ENCODE results near the gene KRTAP5-5. TPM values are rescaled to one million over a fixed set of nuclear protein-coding genes. Genes with fewer than 3 reads are reported as not detected.
"Not testable (repeated sequence)": the region's sequence is repeated elsewhere in the genome, so short reads cannot be mapped to it uniquely, and the experiment has no call there.

KRTAP5-5 gene
- polyA plus RNA-seq, 2 donors = not detected

DNA sequence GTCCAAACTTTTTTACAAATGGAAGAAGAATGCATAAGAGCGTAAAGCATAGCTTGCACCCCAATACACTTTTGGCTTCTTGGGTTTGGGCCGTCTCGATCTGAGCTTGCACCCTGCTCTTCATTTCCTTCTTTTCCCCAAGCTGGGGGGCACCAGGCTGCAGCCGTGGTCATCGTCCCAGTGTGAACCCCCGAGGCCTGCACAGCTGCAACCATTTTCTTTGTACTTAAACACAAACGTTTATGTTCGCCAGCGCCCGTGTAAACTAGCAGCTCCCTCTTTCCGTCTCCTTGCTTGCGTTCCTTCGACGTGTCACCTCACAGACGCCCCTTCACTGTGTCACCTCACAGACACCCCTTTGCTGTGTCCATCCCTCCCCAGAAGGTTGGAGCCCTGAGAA is 10.1 kb downstream of the KRTAP5-5 start:
- H3K36me3 ChIP-seq (ENCODE audit: control insufficient read depth in 2 of 2, insufficient read depth in 2 of 2, low read length in 1 of 2) = no peaks in the 10 kb centered on the region
- no peak overlapping the region for H3K4me3 ChIP-seq (ENCODE audit: low read depth in 1 of 2, low read length in 2 of 2)
- no peaks in the 10 kb centered on the region for H3K9me3 ChIP-seq (ENCODE audit: control insufficient read depth in 2 of 2, insufficient read depth in 1 of 2, low read depth in 1 of 2, low read length in 1 of 2)
- H3K4me1 ChIP-seq (ENCODE audit: control insufficient read depth in 2 of 2, insufficient read depth in 2 of 2, low read length in 1 of 2) = no peaks in the 10 kb centered on the region
- WGBS, 2 donors = 45 to 53% methylated on average over 15 of the region's 15 CpGs
- H3K27me3 ChIP-seq (ENCODE audit: control insufficient read depth in 1 of 2, insufficient read depth in 2 of 2, low read length in 2 of 2) = peaks cover 0 to 2% of the 10 kb centered on the region in 2 donors
- H3K27ac ChIP-seq (ENCODE audit: low read depth in 2 of 2, low read length in 1 of 2) = no peak overlapping the region

DNA sequence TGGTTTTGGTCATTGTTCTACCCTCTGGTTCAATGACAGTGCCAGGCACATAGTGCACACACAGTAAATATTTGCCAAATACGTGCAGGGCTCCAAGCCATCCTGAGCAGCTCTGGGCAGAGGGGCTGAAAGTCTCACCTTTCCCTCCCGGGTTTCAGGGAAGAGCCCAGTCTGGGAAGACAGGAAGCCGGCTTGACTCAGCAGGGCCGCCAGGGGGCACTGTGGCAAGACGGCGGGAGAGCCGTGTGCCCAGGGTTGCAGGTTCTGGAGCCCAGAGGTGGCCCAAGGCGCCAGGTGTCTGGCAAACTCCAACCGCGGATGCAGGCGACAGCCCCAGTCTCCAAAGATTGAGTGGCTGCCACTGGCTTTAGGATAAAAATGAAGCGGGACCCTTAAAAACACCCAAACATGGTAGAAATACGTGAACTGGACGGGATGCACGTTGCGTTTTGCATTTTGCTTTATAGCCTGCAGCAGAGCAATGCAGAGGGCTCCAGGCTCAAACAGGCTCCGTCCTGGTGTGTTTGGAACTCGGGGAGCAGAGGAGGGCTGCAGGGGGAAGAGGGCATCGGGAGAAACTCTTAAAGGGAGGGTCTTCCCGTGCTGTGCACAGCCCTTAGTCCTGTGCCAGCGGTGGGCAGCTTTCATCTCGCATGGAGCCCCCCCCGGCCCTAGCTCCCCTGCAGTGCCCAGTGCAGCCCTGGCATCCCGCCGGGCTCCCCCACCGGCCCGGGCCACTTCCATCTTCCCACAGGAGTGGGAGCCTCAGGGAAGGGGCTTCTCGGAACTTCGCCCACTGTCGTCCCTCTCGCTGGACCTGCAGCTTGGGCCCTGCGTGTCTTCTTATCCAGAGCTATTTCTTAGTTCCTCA is 10.7 kb downstream of the KRTAP5-5 start:
- H3K4me3 ChIP-seq (ENCODE audit: low read depth in 1 of 2, low read length in 2 of 2) = no peak overlapping the region
- H3K27me3 ChIP-seq (ENCODE audit: control insufficient read depth in 1 of 2, insufficient read depth in 2 of 2, low read length in 2 of 2) = peaks cover 0 to 2% of the 10 kb centered on the region in 2 donors
- no peak overlapping the region for H3K27ac ChIP-seq (ENCODE audit: low read depth in 2 of 2, low read length in 1 of 2)
- H3K9me3 ChIP-seq (ENCODE audit: control insufficient read depth in 2 of 2, insufficient read depth in 1 of 2, low read depth in 1 of 2, low read length in 1 of 2) = no peaks in the 10 kb centered on the region
- H3K36me3 ChIP-seq (ENCODE audit: control insufficient read depth in 2 of 2, insufficient read depth in 2 of 2, low read length in 1 of 2) = no peaks in the 10 kb centered on the region
- H3K4me1 ChIP-seq (ENCODE audit: control insufficient read depth in 2 of 2, insufficient read depth in 2 of 2, low read length in 1 of 2) = no peaks in the 10 kb centered on the region
- 55 to 57% methylated on average over 32 of the region's 32 CpGs for WGBS, 2 donors

DNA sequence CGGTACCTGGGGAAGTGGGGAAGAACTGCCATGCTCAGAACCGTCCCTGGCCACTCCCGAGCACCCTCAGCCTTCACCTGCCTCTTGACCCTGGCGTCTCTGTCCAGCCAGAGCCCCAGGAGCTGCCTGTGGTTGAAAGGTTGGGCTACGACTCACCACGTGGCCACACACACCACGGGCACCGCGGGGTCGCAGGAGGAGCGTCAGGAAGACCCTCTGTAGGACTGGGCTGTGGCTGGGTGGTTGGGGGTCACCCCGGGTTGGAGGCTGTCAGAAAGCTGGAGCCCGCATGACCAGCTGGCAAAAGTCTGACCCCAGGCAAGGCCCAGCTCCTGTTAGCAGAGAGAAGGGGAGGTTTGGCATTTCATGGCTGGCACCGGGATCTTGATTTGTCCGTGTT is 11.5 kb downstream of the KRTAP5-5 start:
- 82 to 84% methylated on average over 15 of the region's 15 CpGs for WGBS, 2 donors
- peaks cover 0 to 2% of the 10 kb centered on the region in 2 donors for H3K27me3 ChIP-seq (ENCODE audit: control insufficient read depth in 1 of 2, insufficient read depth in 2 of 2, low read length in 2 of 2)

DNA sequence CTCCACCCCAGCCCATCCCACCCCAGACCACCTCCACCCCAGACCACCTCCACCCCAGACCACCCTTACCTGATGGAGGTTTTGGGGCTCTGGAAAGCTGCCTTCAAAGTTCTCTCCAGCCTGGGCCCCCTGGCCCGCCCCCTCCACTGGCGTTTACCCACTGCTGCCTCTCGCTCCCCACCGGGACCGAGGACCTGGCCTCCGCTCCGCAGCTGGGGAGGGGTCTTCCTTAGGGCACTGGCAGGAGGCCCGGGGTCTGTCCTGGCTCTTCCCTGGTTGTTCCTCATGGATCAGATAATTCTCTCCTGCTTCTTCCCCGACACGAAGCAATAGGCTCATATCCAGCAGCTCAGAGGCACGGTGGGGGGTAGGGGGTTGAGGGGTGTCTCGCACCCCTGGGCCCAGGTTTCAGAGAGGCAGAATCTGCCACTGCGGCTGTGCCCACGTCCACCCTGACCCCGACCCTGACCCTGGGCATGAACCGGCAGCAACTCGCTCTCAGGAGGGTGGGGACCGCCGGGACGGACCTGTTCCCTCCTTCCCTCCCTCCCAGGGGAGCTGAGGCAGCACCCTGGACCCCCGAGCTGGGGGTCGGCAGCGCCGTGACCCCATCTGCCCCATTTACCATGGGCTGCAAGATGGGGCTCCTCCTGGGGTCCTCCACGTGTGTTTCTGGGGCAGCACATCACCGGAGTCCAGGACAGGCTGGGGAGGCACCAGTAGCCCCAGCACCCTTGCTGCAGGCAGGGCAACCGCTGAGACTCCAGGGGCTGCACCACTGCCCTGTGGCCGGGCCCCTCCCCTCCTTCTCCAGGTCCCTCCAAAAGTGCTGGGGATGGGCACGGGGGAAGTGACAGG is 12.9 kb downstream of the KRTAP5-5 start:
- no peaks in the 10 kb centered on the region for H3K36me3 ChIP-seq (ENCODE audit: control insufficient read depth in 2 of 2, insufficient read depth in 2 of 2, low read length in 1 of 2)
- H3K4me1 ChIP-seq (ENCODE audit: control insufficient read depth in 2 of 2, insufficient read depth in 2 of 2, low read length in 1 of 2) = no peaks in the 10 kb centered on the region
- H3K27me3 ChIP-seq (ENCODE audit: control insufficient read depth in 1 of 2, insufficient read depth in 2 of 2, low read length in 2 of 2) = peaks cover 0 to 2% of the 10 kb centered on the region in 2 donors
- 75 to 83% methylated on average over 29 of the region's 29 CpGs for WGBS, 2 donors
- no peaks in the 10 kb centered on the region for H3K9me3 ChIP-seq (ENCODE audit: control insufficient read depth in 2 of 2, insufficient read depth in 1 of 2, low read depth in 1 of 2, low read length in 1 of 2)
- H3K27ac ChIP-seq (ENCODE audit: low read depth in 2 of 2, low read length in 1 of 2) = no peak overlapping the region
- no peak overlapping the region for H3K4me3 ChIP-seq (ENCODE audit: low read depth in 1 of 2, low read length in 2 of 2)

More for the DNA sequence above, 11.5 kb downstream of the KRTAP5-5 start:
- Histone ChIP-seq H3K4me1 (ENCODE audit: control insufficient read depth in 2 of 2, insufficient read depth in 2 of 2, low read length in 1 of 2) (no peaks in the 10 kb centered on the region), H3K4me3 (ENCODE audit: low read depth in 1 of 2, low read length in 2 of 2) (no peak overlapping the region), H3K27ac (ENCODE audit: low read depth in 2 of 2, low read length in 1 of 2) (no peak overlapping the region), H3K36me3 (ENCODE audit: control insufficient read depth in 2 of 2, insufficient read depth in 2 of 2, low read length in 1 of 2) (no peaks in the 10 kb centered on the region), H3K9me3 (ENCODE audit: control insufficient read depth in 2 of 2, insufficient read depth in 1 of 2, low read depth in 1 of 2, low read length in 1 of 2) (no peaks in the 10 kb centered on the region)

DNA sequence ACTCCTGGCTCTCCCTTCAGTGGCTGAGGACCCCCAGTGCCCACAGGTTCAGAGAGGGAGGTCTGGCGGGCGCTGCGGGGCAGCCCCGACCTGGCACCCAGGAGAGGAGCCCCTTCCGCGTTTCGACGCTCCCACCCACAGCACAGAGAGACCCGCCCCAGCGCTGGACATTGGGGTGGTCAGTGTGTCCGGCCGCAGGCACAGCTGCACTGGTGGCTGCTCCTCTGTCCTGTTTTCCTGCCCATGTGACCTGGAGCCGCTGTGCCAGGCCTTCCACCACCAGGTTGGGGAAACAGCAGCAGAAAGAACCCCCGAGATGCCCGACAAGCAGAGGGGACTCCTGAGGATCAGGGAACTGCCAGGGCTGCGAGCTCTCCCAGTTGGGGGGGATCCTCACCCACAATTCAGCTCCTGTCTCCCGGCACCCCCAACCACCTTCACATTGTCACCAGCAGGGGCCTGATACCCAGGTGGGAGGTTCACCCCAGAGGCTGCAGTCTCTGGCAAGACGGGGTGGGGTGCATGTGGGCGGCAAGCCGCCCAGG is 13.6 kb downstream of the KRTAP5-5 start:
- H3K36me3 ChIP-seq (ENCODE audit: control insufficient read depth in 2 of 2, insufficient read depth in 2 of 2, low read length in 1 of 2) = no peaks in the 10 kb centered on the region
- peaks cover 0 to 2% of the 10 kb centered on the region in 2 donors for H3K27me3 ChIP-seq (ENCODE audit: control insufficient read depth in 1 of 2, insufficient read depth in 2 of 2, low read length in 2 of 2)
- H3K4me3 ChIP-seq (ENCODE audit: low read depth in 1 of 2, low read length in 2 of 2) = no peak overlapping the region
- no peaks in the 10 kb centered on the region for H3K4me1 ChIP-seq (ENCODE audit: control insufficient read depth in 2 of 2, insufficient read depth in 2 of 2, low read length in 1 of 2)
- H3K27ac ChIP-seq (ENCODE audit: low read depth in 2 of 2, low read length in 1 of 2) = no peak overlapping the region
- WGBS, 2 donors = 92% methylated on average over 19 to 20 of the region's 20 CpGs
- H3K9me3 ChIP-seq (ENCODE audit: control insufficient read depth in 2 of 2, insufficient read depth in 1 of 2, low read depth in 1 of 2, low read length in 1 of 2) = no peaks in the 10 kb centered on the region

DNA sequence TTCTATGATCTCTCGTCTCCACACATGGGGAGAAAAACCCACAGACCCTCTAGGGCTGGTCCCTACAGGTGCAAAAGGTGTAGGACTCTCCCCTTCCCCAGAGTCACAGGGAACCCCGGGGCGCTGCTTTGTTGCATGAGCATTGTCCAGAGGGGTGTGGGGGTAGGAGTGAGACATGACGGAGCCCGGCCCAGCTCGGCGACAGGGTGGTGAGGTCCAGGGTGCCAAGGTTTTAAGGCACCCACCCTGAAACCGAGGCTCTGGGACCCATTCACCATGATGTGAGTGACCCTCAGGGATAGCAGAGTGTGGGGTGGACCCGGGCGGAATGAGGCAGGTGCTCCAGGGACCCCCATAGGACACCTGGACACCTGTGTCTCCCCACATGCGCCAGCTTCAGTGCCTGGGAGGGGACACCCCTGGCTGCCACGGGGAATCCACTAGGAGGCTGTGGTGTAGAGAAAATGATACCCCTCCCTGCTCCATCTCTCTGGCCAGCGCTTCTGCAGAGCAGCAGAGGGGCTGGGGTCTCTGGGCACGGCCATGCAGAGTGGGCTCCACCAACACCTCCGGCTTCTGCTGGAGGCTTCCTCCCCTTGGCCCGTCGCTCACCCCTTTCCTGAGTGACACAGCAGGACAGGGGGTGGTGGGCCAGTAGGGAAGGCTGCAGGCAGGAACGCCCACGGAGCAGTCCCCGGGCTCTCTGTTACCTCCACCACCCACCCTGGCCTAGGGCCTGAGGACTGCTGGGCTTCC is 15.2 kb downstream of the KRTAP5-5 start:
- no peaks in the 10 kb centered on the region for H3K4me1 ChIP-seq (ENCODE audit: control insufficient read depth in 2 of 2, insufficient read depth in 2 of 2, low read length in 1 of 2)
- no peaks in the 10 kb centered on the region for H3K36me3 ChIP-seq (ENCODE audit: control insufficient read depth in 2 of 2, insufficient read depth in 2 of 2, low read length in 1 of 2)
- H3K4me3 ChIP-seq (ENCODE audit: low read depth in 1 of 2, low read length in 2 of 2) = no peak overlapping the region
- no peaks in the 10 kb centered on the region for H3K9me3 ChIP-seq (ENCODE audit: control insufficient read depth in 2 of 2, insufficient read depth in 1 of 2, low read depth in 1 of 2, low read length in 1 of 2)
- H3K27me3 ChIP-seq (ENCODE audit: control insufficient read depth in 1 of 2, insufficient read depth in 2 of 2, low read length in 2 of 2) = peaks cover 0 to 2% of the 10 kb centered on the region in 2 donors
- 78 to 81% methylated on average over 16 to 20 of the region's 20 CpGs for WGBS, 2 donors
- no peak overlapping the region for H3K27ac ChIP-seq (ENCODE audit: low read depth in 2 of 2, low read length in 1 of 2)

DNA sequence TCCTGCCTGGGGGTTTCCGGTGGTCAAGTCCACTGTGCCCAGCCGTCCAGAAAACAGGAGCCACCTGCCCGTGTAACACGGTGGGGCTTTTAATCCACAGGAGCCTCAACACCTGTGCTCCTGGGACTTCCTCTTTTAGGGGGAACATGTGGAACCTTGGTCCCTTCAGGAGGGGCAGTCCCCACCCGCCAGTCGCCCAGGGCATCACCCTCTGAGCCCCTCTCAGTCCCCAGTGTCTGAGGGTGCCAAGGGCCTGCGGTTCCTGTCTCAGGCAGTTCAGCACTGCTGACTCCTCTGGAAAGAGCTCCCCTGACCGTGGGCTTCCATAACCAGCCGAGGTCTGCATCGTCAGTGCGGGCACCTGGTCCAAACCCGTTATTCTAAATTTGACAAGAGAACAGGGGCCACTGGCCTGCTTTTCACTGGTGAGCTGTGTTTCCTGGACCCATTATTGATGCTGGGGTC is 15.8 kb downstream of the KRTAP5-5 start:
- Histone ChIP-seq H3K9me3 (ENCODE audit: control insufficient read depth in 2 of 2, insufficient read depth in 1 of 2, low read depth in 1 of 2, low read length in 1 of 2) (no peaks in the 10 kb centered on the region), H3K4me1 (ENCODE audit: control insufficient read depth in 2 of 2, insufficient read depth in 2 of 2, low read length in 1 of 2) (no peaks in the 10 kb centered on the region), H3K27me3 (ENCODE audit: control insufficient read depth in 1 of 2, insufficient read depth in 2 of 2, low read length in 2 of 2) (peaks cover 0 to 2% of the 10 kb centered on the region in 2 donors), H3K36me3 (ENCODE audit: control insufficient read depth in 2 of 2, insufficient read depth in 2 of 2, low read length in 1 of 2) (no peaks in the 10 kb centered on the region), H3K4me3 (ENCODE audit: low read depth in 1 of 2, low read length in 2 of 2) (no peak overlapping the region), H3K27ac (ENCODE audit: low read depth in 2 of 2, low read length in 1 of 2) (no peak overlapping the region)
- WGBS, 2 donors = 77 to 79% methylated on average over 12 of the region's 12 CpGs

DNA sequence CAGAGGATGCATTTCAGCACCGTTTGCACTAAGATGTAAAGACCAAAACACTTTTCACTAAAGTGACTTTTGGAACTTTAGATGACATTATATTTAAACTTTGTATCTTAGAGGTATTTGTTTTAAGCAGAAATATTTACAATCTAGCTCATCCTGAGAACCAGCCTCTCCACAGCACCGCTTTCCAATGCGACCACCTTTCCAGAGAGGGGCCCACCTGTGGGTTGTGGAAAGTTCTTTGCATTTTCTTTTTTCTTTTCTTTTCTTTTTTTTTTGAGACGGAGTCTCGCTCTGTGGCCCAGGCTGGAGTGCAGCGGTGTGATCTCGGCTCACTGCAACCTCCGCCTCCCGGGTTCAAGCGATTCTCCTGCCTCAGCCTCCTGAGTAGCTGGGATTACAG is 17.0 kb downstream of the KRTAP5-5 start:
- not testable (repeated sequence) for H3K36me3 ChIP-seq (ENCODE audit: control insufficient read depth in 2 of 2, insufficient read depth in 2 of 2, low read length in 1 of 2); H3K27ac ChIP-seq (ENCODE audit: low read depth in 2 of 2, low read length in 1 of 2); H3K4me1 ChIP-seq (ENCODE audit: control insufficient read depth in 2 of 2, insufficient read depth in 2 of 2, low read length in 1 of 2); H3K9me3 ChIP-seq (ENCODE audit: control insufficient read depth in 2 of 2, insufficient read depth in 1 of 2, low read depth in 1 of 2, low read length in 1 of 2); H3K4me3 ChIP-seq (ENCODE audit: low read depth in 1 of 2, low read length in 2 of 2); H3K27me3 ChIP-seq (ENCODE audit: control insufficient read depth in 1 of 2, insufficient read depth in 2 of 2, low read length in 2 of 2)
- 88 to 90% methylated on average over 10 of the region's 10 CpGs for WGBS, 2 donors
